ENCODE measurements around the gene ADK.

- no peak for TF ChIP-seq EZH2phosphoT487 (IDR thresholded peaks at IDR 0.05; ENCODE audit: low read depth, severe bottlenecking, unreplicated experiment)
- no peak for TF ChIP-seq CTCF (IDR thresholded peaks at IDR 0.05; ENCODE audit: poor library complexity)
- no peak for TF ChIP-seq EZH2 (IDR thresholded peaks at IDR 0.05; ENCODE audit: borderline replicate concordance)
Measured at GRCh38 chr10:74333174-74333573, 182.2 kb downstream of the ADK start.
